Fibroblast of skin of scalp (primary cell): Measurements from ENCODE around the gene C19orf81. TPM values are rescaled to one million over a fixed set of nuclear protein-coding genes. Genes with fewer than 3 reads are reported as not detected.
"Not testable (repeated sequence)": the region's sequence is repeated elsewhere in the genome, so short reads cannot be mapped to it uniquely, and the experiment has no call there.

Source experiments
- DNase-seq: peaks from one replicate; pipeline ENCODE4 v3.0.0-alpha.2; 2013
- polyA plus RNA-seq, 2 experiments: library from polyadenylated mRNA; unstranded; fragments of 120-200 nt; gene quantifications; one replicate each; pipeline ENCODE4 v1.2.1, GENCODE V29; 2013; ENCODE audit not compliant: insufficient read length in 2 of 2

C19orf81 gene
- 0.81 TPM for polyA plus RNA-seq (2013, experiment 1 of 2; ENCODE audit: insufficient read length)
- 0.91 TPM for polyA plus RNA-seq (2013, experiment 2 of 2; ENCODE audit: insufficient read length)

GRCh38 chr19:50649433-50650391 lies at the start of gene C19orf81:
TSS of gene C19orf81 (plus strand) at chr19:50649445. CDS start at chr19:50649445, 0 bp downstream.
- DNase-seq = peak; percentile 12

DNA sequence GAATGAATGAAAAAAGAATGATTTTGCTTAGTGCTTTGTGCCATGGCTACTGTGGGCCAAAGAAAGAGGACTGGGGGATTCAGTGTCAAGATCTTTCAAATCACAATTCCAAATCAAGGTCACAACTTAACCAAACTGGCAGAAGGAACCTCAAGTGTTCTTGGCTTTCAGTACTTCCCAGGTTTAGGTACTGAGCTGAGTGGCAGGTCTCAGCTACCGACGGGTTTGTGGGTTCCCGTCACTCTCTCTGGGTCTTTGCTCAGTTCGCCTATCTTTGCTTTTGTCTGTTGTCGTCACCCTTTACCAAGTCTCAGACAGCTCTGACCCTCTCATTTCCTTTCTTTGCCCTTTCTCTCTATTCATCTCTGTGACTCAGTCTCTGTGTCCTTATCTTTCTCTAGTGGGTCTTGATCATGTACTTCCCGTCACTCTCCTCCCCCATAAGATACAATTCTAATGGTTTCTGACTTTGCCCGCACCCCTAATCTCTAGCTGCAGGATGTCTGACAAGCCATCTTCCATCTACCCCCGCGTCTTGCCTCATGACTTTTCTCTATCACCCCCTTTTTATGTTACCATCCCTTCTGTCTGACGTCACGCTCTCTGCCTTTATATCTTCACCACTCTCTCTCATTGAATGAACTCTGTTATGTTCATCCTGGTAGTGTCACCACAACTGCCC lies 47.7 kb upstream of the C19orf81 start:
- DNase-seq = no peak

DNA sequence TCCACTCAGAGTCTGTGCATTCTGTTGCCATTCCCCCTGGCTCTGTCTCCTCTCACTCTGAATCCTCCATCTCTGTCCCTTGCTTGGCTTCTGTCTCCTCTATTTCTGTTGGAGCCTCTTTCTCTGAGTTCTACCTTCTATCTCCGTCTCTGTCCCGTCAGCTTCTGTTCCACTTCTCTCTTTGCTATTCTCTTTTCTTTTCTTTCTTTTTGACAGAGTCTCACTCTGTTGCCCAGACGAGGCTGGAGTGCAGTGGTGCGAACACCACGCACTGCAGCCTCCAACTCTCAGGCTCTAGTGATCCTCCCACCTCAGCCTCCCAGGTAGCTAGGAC lies 47.2 kb upstream of the C19orf81 start:
- DNase-seq = no peak

DNA sequence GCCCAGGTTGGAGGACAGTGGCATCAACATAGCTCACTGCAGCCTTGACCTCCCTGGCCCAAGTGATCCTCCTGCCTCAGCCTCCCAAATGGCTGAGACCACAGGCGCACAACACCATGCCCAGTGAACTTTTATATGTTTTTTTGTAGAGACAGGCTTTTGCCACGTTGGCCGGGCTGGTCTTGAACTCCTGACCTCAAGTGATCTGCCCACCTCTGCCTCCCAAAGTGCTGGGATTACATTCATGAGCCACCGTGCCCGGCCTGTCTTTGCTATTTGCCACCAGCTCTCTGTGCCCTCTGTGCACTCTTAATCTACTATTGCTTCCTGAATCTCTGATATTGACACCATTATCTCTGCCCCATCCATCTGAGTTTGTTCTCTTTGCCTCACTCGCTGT lies 46.7 kb upstream of the C19orf81 start:
- DNase-seq = no peak

GRCh38 chr19:50602935-50603334 lies 46.3 kb upstream of the C19orf81 start:
- no peak for DNase-seq

DNA sequence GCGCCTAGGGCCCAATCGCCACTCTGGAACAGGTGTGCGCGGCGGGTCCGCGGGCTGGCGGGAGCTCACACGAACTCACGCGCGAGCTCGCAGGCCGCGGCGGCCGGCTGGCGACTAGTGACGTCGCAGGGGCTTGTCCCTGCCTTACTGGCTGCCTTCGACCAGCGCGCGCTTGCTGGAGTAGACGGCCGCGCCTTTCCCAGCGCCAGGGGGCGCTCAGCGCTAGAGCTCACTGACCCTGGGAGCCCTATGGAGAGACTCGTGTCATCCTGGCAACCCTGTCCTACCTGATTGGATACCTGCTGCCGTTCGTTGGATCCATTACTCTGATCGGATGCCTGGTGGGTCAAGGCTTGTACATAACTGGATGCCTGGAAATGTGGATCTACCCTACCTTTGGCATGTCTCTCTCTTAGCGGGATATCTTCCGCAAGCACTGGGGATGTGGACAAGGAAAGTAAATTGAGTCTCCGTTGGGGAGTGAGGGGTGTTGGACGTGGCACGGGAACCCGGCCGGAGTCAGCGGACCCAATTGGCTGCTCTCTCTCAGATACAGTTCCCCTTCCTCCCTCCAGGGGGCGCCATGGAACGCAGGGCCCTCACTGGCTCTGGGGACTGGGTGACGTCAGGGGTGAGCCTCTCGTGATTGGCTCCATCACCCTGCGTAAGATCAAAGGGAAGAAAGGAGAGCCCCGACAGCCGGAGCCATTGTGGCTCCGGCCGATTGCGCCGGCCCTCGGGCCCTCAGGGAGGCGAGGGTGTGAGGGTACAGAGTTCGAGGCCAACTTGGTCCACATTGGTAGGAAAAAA lies 44.8 kb upstream of the C19orf81 start:
- not testable (repeated sequence) for DNase-seq

DNA sequence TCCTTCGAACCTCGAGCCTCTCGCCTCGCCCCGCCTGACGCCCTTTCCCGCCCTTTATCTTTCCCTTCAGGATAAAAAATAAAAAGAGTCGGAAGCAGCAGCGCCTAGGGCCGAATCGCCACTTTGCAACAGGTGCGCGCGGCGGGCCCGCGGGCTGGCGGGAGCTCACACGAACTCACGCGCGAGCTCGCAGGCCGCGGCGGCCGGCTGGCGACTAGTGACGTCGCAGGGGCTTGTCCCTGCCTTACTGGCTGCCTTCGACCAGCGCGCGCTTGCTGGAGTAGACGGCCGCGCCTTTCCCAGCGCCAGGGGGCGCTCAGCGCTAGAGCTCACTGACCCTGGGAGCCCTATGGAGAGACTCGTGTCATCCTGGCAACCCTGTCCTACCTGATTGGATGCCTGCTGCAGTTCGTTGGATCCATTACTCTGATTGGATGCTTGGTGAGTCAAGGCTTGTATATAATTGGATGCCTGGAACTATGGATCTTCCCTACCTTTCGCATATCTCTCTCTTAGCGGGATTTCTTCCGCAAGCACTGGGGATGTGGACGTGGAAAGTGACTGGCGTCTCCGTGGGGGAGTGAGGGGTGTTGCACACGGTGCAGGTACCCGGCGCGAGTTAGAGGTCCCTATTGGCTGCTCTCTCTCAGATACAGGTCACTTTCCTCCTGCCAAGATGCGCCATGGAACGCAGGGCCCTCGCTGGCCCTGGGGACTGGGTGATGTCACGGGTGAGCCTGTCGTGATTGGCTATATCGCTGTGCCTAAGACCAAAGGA lies 43.0 kb upstream of the C19orf81 start:
- not testable (repeated sequence) for DNase-seq

DNA sequence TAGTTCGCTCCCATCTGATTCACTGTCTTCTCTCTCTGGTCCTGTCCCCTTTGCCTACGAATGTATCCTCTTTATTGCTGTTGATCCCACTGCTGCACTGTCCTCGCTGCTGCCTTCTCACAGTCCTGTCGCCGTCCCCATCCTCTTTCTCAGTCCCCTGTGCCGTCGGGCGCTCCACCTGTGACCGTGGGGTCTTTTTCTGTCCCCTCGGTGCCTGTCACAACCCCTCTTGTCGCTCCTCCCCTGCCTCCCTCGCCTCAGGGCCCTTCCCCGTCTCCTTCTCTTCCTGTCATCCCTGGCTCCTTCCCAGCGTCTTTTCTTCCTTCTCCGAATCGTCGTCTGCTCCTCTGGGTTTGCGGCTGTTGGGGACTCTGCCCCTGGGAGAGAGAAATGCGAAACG lies 41.9 kb upstream of the C19orf81 start:
- no peak for DNase-seq

GRCh38 chr19:50607874-50608785 lies 41.1 kb upstream of the C19orf81 start:
- DNase-seq = peak; percentile 71

GRCh38 chr19:50612504-50613404 lies 36.5 kb upstream of the C19orf81 start:
- not testable (repeated sequence) for DNase-seq

- DNase-seq = not testable (repeated sequence)
These were observed 30.9 kb upstream of the C19orf81 start for GRCh38 chr19:50618379-50618778.

- DNase-seq = not testable (repeated sequence)
These were observed 30.1 kb upstream of the C19orf81 start for GRCh38 chr19:50619184-50619583.

GRCh38 chr19:50620394-50620906 lies 28.8 kb upstream of the C19orf81 start:
- DNase-seq = not testable (repeated sequence)

DNA sequence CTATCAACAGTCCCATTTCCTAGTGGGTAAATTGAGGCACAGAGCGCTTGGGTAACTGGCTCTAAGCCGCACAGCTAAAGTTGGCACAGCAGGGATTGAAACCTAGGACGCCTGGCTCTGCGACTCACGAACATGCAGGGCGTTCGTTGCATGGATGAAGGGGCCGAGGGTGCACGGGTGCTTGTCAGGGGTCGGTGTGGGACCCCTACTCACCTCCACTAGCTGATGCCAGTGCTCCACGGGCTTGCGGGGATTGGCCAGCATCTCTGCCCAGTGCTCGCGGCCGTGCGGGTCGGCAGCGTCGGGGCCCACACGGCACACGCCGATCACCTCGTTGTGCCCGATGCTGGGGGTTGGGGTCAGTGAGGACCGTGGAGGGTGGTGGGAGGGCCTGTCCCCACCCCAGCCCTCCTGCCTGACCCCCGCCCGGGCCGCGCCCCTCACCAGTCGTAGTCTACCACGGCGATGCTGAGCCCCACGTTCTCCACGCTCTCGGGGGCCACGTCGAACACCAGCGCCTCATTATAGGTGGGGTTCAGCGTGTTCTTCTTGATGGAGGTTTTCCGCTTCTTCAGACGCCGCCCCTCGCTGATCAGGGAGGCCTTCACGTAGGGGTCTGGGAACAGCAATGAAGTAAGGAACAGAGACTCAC lies 24.2 kb upstream of the C19orf81 start:
- DNase-seq = no peak

- DNase-seq = no peak
These were observed 23.2 kb upstream of the C19orf81 start for GRCh38 chr19:50626011-50626410.

GRCh38 chr19:50626795-50627194 lies 22.4 kb upstream of the C19orf81 start:
- DNase-seq = no peak

- no peak for DNase-seq
These were observed 21.1 kb upstream of the C19orf81 start for GRCh38 chr19:50628146-50628545.

DNA sequence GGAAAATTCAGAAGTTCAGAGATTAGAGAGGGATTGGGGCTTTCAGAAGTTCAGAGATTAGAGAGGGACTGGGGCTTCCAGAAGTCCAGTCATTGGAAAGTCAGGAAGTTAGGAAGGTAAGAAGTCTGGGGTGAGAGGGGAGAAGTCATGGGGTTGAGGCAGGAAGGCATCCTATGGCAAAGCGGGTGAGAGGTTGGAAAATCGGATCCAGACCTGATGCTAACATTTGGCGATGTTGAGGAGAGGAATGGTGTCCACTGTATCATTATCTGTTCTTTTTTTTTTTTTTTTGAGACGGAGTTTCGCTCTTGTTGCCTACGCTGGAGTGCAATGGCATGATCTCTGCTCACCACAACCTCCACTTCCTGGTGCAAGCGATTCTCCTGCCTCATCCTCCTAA lies 20.7 kb upstream of the C19orf81 start:
- DNase-seq = no peak

GRCh38 chr19:50629194-50629593 lies 20.1 kb upstream of the C19orf81 start:
- DNase-seq = no peak
